HTR-8/SVneo (cell line): Measurements from ENCODE around the gene PTGIR.

Experiments
- DNase-seq: peaks from one replicate; pipeline ENCODE4 v3.0.0; 2011; ENCODE audit warnings: low spot score, mixed read lengths; ENCODE audit not compliant: insufficient read length
- FAIRE-seq: peaks from 2 replicates; lab custom pipeline; 2011; peaks lifted over from hg19 to GRCh38; lab: Jason Lieb, UNC

PTGIR gene

DNA sequence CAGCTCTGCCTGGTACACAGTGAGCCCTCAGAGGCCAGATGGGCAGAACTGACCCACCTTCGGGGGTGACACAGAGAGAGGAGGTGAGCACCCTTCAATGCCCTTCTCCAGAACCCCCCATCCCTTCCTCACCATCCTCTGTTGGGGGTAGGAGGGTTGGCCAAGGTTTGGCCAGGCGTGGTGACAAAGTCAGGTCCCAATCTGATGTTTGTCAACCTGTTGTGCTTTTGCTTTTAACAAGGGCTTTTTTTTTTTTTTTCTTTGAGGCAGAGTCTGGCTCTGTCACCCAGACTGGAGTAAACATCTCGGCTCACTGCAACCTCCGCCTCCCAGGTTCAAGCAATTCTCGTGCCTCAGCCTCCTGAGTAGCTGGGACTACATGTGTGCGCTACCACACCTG is 7.3 kb downstream of the PTGIR start:
- FAIRE-seq: no peak
- DNase-seq: no peak

DNA sequence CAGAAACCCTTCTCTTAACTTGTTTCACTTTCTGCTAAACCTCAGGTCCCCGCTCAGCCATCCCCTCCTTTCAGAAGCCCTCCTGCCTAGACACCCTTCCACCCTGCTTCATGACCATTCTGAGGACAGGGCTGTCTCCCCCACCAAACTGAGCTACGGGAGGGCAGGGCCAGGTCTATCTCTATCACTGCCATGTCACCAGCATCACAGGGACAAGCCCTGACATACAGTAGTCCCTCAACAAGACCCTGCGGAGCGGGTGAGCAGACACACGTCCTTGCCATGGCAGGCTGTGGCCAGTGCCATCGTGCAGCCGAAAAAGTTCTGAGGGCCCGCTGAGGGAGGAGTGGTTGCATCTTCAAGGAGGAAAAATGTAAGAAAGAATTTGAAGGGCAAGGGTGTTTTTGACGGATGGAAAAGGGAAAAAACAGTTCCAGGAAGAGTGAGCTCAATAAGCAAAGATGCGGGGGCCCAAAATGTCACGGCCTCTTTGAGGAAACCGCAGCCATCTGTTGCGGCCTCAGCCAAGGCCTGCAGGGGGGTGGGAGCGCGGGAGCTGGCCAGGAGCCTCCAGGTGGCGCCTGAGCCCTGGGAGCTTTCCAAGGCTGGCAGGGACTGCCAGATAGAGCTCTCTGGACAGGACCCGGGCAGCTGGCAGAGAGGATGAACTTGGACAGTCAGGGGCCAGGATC is 8.1 kb downstream of the PTGIR start:
- peak; percentile 73 for DNase-seq
- no peak for FAIRE-seq

DNA sequence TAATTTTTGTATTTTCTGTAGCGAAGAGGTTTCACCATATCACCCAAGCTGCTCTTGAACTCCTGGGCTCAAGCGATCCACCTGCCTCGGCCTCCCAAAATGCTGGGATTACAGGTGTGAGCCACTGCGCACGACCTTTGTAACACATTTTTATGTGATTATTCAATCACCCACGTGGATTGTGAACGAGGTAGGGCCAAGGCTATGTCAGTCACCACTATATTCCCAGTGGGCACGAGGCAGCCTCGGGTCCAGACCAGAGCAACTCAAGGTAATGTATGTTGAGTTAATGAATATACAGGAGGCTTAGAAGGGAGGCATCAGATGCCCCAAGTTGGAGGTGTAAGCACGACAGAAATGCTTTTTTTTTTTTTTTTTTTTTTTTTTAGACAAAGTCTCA is 8.9 kb downstream of the PTGIR start:
- FAIRE-seq (no peak), DNase-seq (no peak)

DNA sequence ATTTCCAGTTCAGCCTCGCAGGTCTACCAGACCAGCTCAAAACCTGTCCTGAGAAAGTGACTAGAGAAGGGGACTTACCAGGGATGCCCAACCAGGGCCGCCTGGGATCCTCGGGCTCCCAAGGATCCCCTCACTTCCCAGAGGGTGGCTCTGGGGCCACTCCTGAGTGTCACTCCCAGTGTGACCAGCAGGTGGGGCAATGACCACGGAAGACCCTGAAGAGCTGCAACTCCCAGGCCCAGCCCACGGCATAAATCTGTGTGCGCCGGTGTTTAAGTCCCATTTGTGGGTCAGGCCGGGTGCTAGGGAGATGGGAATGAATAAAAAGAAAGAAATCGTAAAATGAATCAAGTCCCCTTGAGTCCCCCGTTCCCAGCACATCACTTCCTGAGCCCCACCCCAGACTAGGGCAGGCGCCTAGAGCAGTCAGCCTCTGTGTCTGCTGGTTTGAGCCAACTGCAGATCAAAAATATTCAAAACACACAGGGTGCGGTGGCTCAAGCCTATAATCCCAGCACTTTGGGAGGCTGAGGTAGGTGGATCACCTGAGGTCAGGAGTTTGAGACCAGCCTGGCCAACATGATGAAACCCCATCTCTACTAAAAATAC is 10.7 kb downstream of the PTGIR start:
- FAIRE-seq (peak; percentile 63), DNase-seq (peak; percentile 85)

DNA sequence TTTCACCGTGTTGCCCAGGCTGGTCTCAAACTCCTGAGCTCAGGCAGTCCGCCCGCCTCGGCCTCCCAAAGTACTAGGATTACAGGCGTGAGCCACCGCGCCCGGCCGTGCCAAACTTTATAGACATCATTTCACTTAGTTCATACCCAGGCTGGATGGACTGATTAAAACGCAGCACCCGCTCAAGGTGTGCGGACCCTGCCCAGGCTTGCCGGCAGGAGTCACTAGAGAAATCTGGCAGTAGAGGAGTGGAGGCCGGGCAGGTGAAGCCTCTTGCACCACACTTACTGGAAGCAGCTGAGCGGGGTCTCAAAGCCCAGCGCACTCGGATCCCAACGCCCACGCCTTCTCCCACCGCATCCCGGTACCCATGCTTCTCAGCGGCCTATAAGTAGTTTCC is 11.4 kb downstream of the PTGIR start:
- no peak for DNase-seq
- no peak for FAIRE-seq

- no peak for DNase-seq
Observed at GRCh38 chr19:46611776-46612175, 13.1 kb downstream of the PTGIR start.

GRCh38 chr19:46610851-46611770 is 13.8 kb downstream of the PTGIR start:
- DNase-seq (no peak), FAIRE-seq (peak; percentile 26)

More at GRCh38 chr19:46611776-46612175, 13.1 kb downstream of the PTGIR start:
- FAIRE-seq: no peak

GRCh38 chr19:46610413-46610775 is 14.5 kb downstream of the PTGIR start:
- DNase-seq: no peak
- FAIRE-seq: no peak

- DNase-seq (no peak), FAIRE-seq (no peak)
Observed at GRCh38 chr19:46609511-46610412, 15.1 kb downstream of the PTGIR start.

- FAIRE-seq (no peak), DNase-seq (no peak)
Observed at GRCh38 chr19:46608581-46609345, 16.1 kb downstream of the PTGIR start.

- FAIRE-seq: no peak
- DNase-seq: no peak
Observed at GRCh38 chr19:46608178-46608577, 16.7 kb downstream of the PTGIR start.

GRCh38 chr19:46607448-46607841 is 17.4 kb downstream of the PTGIR start:
- FAIRE-seq (no peak), DNase-seq (no peak)

DNA sequence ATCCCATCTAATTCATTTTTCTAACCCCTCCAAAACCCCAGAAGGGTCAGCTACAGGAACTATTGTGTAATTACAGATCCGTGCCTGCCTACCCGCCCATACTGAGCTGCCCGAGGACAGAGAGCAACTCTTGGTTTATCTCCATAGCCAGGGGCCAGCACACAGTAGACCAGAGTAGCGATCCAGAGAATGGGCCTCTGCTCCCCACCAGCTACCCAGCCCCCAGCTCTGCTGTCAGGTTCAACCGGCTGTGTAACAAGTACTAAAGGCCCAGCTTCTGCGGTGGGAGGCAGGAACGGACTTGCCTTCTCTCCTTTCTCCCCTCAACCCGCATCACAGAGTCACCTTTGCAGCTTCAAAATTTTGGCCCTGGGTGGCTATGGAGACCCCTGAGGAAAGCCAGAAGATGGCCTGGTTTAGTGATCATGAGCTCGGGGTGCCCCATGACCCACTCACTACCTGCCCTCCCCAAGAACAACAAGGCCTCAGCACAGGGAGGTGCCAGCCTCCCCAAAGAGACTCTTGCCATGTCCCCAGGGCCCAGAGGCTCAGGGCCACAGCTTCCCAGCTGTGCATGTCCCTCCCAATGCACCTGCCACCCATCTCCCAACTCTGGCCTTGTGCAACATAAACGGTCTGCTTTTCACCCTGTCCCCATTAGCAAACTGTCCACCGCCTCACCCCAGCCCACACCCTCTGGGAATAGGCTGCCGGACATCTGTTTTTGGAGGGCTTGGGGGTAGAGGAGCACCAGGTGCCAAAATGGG is 18.0 kb downstream of the PTGIR start:
- DNase-seq (no peak), FAIRE-seq (no peak)

DNA sequence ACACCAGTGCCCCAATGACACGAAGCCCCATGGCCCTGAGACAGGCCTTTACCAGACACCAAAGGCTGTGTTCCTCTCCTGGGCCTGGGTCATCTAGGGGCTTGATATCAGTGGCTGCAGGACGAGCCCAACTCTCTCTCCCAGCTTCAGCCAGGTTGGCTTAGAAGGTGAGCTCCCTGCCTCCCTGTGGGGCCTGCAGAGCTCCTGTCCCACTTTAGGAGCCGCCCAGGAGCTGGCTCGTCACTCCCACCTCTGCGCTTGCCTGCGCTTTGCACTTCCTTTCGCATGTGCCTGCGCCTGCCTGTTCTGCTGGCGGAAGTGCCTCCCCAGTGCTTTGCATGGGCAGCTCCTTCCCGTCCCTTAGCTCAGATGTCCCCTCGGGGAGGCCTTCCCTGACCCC is 18.9 kb downstream of the PTGIR start:
- FAIRE-seq (no peak), DNase-seq (no peak)

GRCh38 chr19:46605356-46605821 is 19.5 kb downstream of the PTGIR start:
- DNase-seq (no peak), FAIRE-seq (no peak)

GRCh38 chr19:46604781-46605355 is 20.0 kb downstream of the PTGIR start:
- DNase-seq: no peak
- no peak for FAIRE-seq

DNA sequence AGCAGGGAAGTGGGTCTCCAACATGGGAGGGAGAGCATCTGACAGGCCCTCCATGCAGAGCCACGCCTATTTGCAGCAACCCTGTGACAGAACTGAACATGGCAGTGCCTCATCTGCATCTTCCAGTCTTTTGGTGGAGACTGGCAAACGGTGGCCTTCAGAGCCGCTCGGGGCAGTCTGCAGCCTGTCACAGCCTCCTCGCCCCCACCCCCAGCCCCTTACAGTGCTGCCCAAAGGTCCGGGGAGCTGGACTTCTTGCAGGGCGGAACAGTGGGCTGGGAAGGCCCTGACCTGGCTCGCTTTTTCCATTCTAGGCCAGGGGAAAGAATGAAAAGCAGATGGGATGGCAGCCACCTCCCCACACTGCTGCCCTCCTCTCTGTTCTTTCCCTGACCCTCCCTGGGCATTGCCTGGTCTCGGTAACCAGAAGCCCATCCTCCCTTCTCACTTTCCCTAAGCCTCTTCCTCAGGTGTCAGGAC is 21.1 kb downstream of the PTGIR start:
- FAIRE-seq: no peak
- DNase-seq: no peak

DNA sequence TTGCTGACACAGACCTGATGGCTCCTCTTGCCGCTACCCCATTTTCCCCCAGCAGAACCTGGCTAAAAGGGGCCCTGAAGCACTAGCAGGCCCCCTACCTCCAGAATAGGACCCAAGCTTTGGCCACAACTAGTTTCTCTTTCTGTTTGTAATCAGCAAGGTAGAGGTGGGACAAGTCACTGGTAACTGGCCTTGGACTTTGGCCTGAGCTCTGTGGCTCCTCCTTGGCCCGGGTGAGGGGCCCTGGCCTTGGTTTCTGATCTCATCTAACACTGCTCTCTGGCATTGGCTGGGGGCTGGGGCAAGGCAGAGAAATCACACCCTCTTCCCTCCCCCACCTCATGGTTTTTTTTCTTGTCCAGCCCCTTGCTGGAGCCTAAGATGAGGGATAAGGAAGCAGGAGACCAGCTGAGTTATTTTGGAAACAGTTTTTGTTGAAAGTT is 21.7 kb downstream of the PTGIR start:
- FAIRE-seq (no peak), DNase-seq (no peak)
